Brain microvascular endothelial cell (primary cell): ENCODE measurements around the gene HIVEP2.

Experiments used
- DNase-seq: peaks from one replicate; pipeline ENCODE4 v3.0.0-alpha.2; 2020
- H3K27ac ChIP-seq: fragments of 250-450 bp; sonication (Bioruptor Pico); 2 replicates; pipeline ENCODE4 v1.5.1; 2020; ENCODE audit warnings: mild to moderate bottlenecking, moderate library complexity
- H3K27me3 ChIP-seq: fragments of 250-450 bp; sonication (Bioruptor Pico); replicated peaks from 2 replicates; pipeline ENCODE4 v1.5.1; 2020; ENCODE audit warnings: mild to moderate bottlenecking
- H3K36me3 ChIP-seq: fragments of 250-450 bp; sonication (Bioruptor Pico); replicated peaks from 2 replicates; pipeline ENCODE4 v1.5.1; 2020; ENCODE audit warnings: mild to moderate bottlenecking
- H3K4me3 ChIP-seq: 2 replicates; pipeline ENCODE4 v1.5.1; 2011; ENCODE audit warnings: low read depth, mild to moderate bottlenecking, control low read depth, low read length, moderate library complexity
- CTCF ChIP-seq: IDR thresholded peaks from 2 replicates; pipeline ENCODE4 v1.5.1; 2011; ENCODE audit warnings: low read depth, mild to moderate bottlenecking, moderate library complexity, low read length, control low read depth, inconsistent platforms; ENCODE audit errors: missing control alignments
- in situ Hi-C: cut with HindIII; loops from 2 replicates; pipeline ENCODE4 v1.10.0; 2017; ENCODE audit warnings: low sequenced_read_pairs, low pct_ligation_motif_present

HIVEP2 gene

GRCh38 chr6:142803032-142803431, 141.9 kb downstream of the HIVEP2 start:
- Histone ChIP-seq H3K36me3 (no peaks in the 10 kb centered on the region), H3K27ac (peak overlapping the region; percentile 82), H3K27me3 (no peaks in the 10 kb centered on the region), H3K4me3 (no peak overlapping the region)
- no peak for TF ChIP-seq CTCF
- DNase-seq: no peak
- in situ Hi-C loops: no loop called here

- Histone ChIP-seq H3K27me3 (no peaks in the 10 kb centered on the region), H3K36me3 (no peaks in the 10 kb centered on the region), H3K27ac (peak overlapping the region; percentile 82), H3K4me3 (no peak overlapping the region)
- no peak for TF ChIP-seq CTCF
- DNase-seq: peak; percentile 98
- in situ Hi-C loops: no loop called here
Observed at GRCh38 chr6:142802124-142802523, 142.9 kb downstream of the HIVEP2 start.

GRCh38 chr6:142800240-142800639, 144.7 kb downstream of the HIVEP2 start:
- Histone ChIP-seq H3K27me3 (no peaks in the 10 kb centered on the region), H3K27ac (no peak overlapping the region), H3K4me3 (no peak overlapping the region), H3K36me3 (no peaks in the 10 kb centered on the region)
- TF ChIP-seq CTCF: no peak
- DNase-seq: no peak
- in situ Hi-C loops: no loop called here

- H3K27me3 ChIP-seq: no peaks in the 10 kb centered on the region
- no peak overlapping the region for H3K27ac ChIP-seq
- no peaks in the 10 kb centered on the region for H3K36me3 ChIP-seq
- DNase-seq: no peak
- H3K4me3 ChIP-seq: no peak overlapping the region
- TF ChIP-seq CTCF: no peak
- in situ Hi-C loops: no loop called here
Observed at GRCh38 chr6:142799639-142800038, 145.3 kb downstream of the HIVEP2 start.

- H3K4me3 ChIP-seq: no peak overlapping the region
- TF ChIP-seq CTCF: no peak
- H3K27me3 ChIP-seq: no peaks in the 10 kb centered on the region
- in situ Hi-C loops: no loop called here
- no peaks in the 10 kb centered on the region for H3K36me3 ChIP-seq
- no peak overlapping the region for H3K27ac ChIP-seq
- DNase-seq: no peak
Observed at GRCh38 chr6:142797159-142797558, 147.8 kb downstream of the HIVEP2 start.

- TF ChIP-seq CTCF: no peak
- H3K4me3 ChIP-seq: no peak overlapping the region
- no peaks in the 10 kb centered on the region for H3K27me3 ChIP-seq
- in situ Hi-C loops: no loop called here
- no peaks in the 10 kb centered on the region for H3K36me3 ChIP-seq
- peak; percentile 43 for DNase-seq
- H3K27ac ChIP-seq: peak overlapping the region; percentile 1
Observed at GRCh38 chr6:142796571-142796970, 148.4 kb downstream of the HIVEP2 start.
